ENCODE results near the gene TRIM8. TPM values are rescaled to one million over a fixed set of nuclear protein-coding genes. Genes with fewer than 3 reads are reported as not detected.

TRIM8 gene
- total and polyA plus RNA-seq, 2 of the 4 experiments (the other 2 are of a cell fraction): 25.5 to 126 TPM

- H4K5ac ChIP-seq (ENCODE audit: low read depth, low read length): no peak overlapping the region; the same call in 1 of the 2 replicates
- intact Hi-C loops (cut with micrococcal nuclease) (loop anchor here (1.0 kb wide), 1 partner anchor 39 kb away; no protein-coding TSS in a partner anchor), in situ Hi-C loops (cut with MboI; ENCODE audit: low sequenced_read_pairs) (no loop called here), dilution Hi-C loops (cut with HindIII; ENCODE audit: low sequenced_read_pairs, unreplicated experiment) (no loop called here)
- H3K4me1 ChIP-seq (ENCODE audit: control insufficient read depth, insufficient read depth, low read length): peaks cover 43% of the 10 kb centered on the region
- H2BK5ac ChIP-seq (ENCODE audit: low read depth, low read length, poor library complexity, severe bottlenecking): peak overlapping the region; percentile 86
- H3K9ac ChIP-seq (ENCODE audit: low read depth, low read length): peak overlapping the region; percentile 29; the same call in 1 of the 2 replicates
- no CpG with 5 or more reads among the region's 6 CpGs for WGBS, 2 experiments (ENCODE audit: extremely low coverage in 2 of 2, insufficient read length in 1 of 2)
- H2BK120ac ChIP-seq (ENCODE audit: low read depth, low read length): peak overlapping the region; percentile 91
- H2AFZ ChIP-seq (replicated peaks; ENCODE audit: low read length, poor library complexity): peak overlapping the region; percentile 58
- no peak overlapping the region for H3K4me3 ChIP-seq (ENCODE audit: insufficient read depth, low read depth, low read length)
- peak overlapping the region; percentile 93 for H3K23ac ChIP-seq (ENCODE audit: low read depth, low read length)
- ATAC-seq (ENCODE audit: low read depth) (peak; percentile 55), DNase-seq (peak; percentile 92)
- H4K91ac ChIP-seq (ENCODE audit: insufficient read depth, low read depth, low read length): peak overlapping the region; percentile 63
- peak overlapping the region; percentile 86 for H3K27ac ChIP-seq (ENCODE audit: insufficient read depth, low read length)
- H3K9me3 ChIP-seq (ENCODE audit: control insufficient read depth, insufficient read depth, low read length): no peaks in the 10 kb centered on the region
- no TSS peak for BruUV-seq (replicated peaks)
- H3K9me1 ChIP-seq (ENCODE audit: insufficient read depth, low read length): peaks cover 37% of the 10 kb centered on the region
- no peaks in the 10 kb centered on the region for H3K27me3 ChIP-seq (ENCODE audit: control insufficient read depth, insufficient read depth, low read length)
- ChIA-PET CTCF (interaction anchor here (1.1 kb wide), 1 partner anchor 9 kb away, joined by 3 read pairs; no protein-coding TSS in a partner anchor), POLR2A (ENCODE audit: unreplicated experiment) (interaction anchor here (0.5 kb wide), 1 partner anchor 1313 kb away, joined by 3 read pairs; the partner anchor contains the start of gene STN1)
- H2BK15ac ChIP-seq (ENCODE audit: low read depth, low read length): peak overlapping the region; percentile 70; the same call in 1 of the 3 replicates
- H3K56ac ChIP-seq (ENCODE audit: extremely low read depth, insufficient read depth, low read length): peak overlapping the region; percentile 32
- peak overlapping the region; percentile 88 for H2BK20ac ChIP-seq (ENCODE audit: low read depth, low read length)
- peak overlapping the region; percentile 65 for H2AK9ac ChIP-seq (replicated peaks; ENCODE audit: low read depth, low read length, poor library complexity)
- peak overlapping the region; percentile 74 for H3K14ac ChIP-seq (replicated peaks; ENCODE audit: low read depth, low read length)
- H3K4me2 ChIP-seq (ENCODE audit: low read depth, low read length): peak overlapping the region; percentile 32
- peak overlapping the region; percentile 66 for H3K18ac ChIP-seq (ENCODE audit: low read depth, low read length)
- peak overlapping the region; percentile 92 for H3K4ac ChIP-seq (ENCODE audit: low read depth, low read length)
- peak overlapping the region; percentile 21 to 87; a peak in 2 of 4 replicates for H4K8ac ChIP-seq (ENCODE audit: low read depth in 2 of 2, low read length in 2 of 2)
- H3K79me1 ChIP-seq (ENCODE audit: low read depth in 1 of 2, low read length in 2 of 2): peaks cover 10 to 45% of the 10 kb centered on the region in 2 experiments; a peak in 3 of 4 replicates
- peaks cover 17% of the 10 kb centered on the region for H3K36me3 ChIP-seq (ENCODE audit: control insufficient read depth, insufficient read depth, low read length)
- H4K20me1 ChIP-seq (ENCODE audit: insufficient read depth, low read length): no peaks in the 10 kb centered on the region
- peak overlapping the region; percentile 87 for H2AK5ac ChIP-seq (ENCODE audit: low read depth, low read length)
- TF ChIP-seq CHD1 (IDR thresholded peaks at IDR 0.05; ENCODE audit: low read depth, low read length): no peak
- TF ChIP-seq RFX5 (IDR thresholded peaks at IDR 0.05; ENCODE audit: low read depth, low read length): no peak
- peak; percentile 41 for TF ChIP-seq RCOR1 (IDR thresholded peaks at IDR 0.05; ENCODE audit: insufficient replicate concordance, low read length)
- TF ChIP-seq CTCF (conservative IDR thresholded peaks at IDR 0.05; ENCODE audit: low read depth, low read length): no peak
- TF ChIP-seq MAZ (IDR thresholded peaks at IDR 0.05; ENCODE audit: borderline replicate concordance, low read depth, low read length): peak; percentile 67
- TF ChIP-seq MAFK (IDR thresholded peaks at IDR 0.05; ENCODE audit: low read depth, low read length): no peak; the same call in 1 of the 2 replicates
- TF ChIP-seq SMC3 (IDR thresholded peaks at IDR 0.05; ENCODE audit: low read depth, low read length): no peak; the same call in 1 of the 2 replicates
- TF ChIP-seq MXI1 (IDR thresholded peaks at IDR 0.05; ENCODE audit: borderline replicate concordance, low read depth, low read length): no peak
- TF ChIP-seq NFE2L2 (IDR thresholded peaks at IDR 0.05; ENCODE audit: low read depth, low read length): 0 out of 2 replicates have a peak, but pooled peaks have one; percentile 7
- TF ChIP-seq BHLHE40 (IDR thresholded peaks at IDR 0.05; ENCODE audit: low read depth, low read length): peak; percentile 64; the same call in 1 of the 2 replicates
- no peak for TF ChIP-seq ELK1 (IDR thresholded peaks at IDR 0.05; ENCODE audit: borderline replicate concordance, low read depth, low read length)
- TF ChIP-seq USF2 (IDR thresholded peaks at IDR 0.05; ENCODE audit: low read depth, low read length): no peak
- TF ChIP-seq CEBPB (IDR thresholded peaks at IDR 0.05; ENCODE audit: low read depth, low read length): peak; percentile 100
- TF ChIP-seq RAD21 (IDR thresholded peaks at IDR 0.05; ENCODE audit: low read length): no peak
- peak; percentile 98 for TF ChIP-seq FOS (IDR thresholded peaks at IDR 0.05; ENCODE audit: low read depth, low read length)
Measured at GRCh38 chr10:102604439-102604841, 39.8 kb upstream of the TRIM8 start.
